TTC549 (cell line): ENCODE data around the gene PTPRN2.

Experiments used
- FAIRE-seq: peaks from 2 replicates; lab custom pipeline; 2012; peaks lifted over from hg19 to GRCh38; lab: Jason Lieb, UNC

PTPRN2 gene

DNA sequence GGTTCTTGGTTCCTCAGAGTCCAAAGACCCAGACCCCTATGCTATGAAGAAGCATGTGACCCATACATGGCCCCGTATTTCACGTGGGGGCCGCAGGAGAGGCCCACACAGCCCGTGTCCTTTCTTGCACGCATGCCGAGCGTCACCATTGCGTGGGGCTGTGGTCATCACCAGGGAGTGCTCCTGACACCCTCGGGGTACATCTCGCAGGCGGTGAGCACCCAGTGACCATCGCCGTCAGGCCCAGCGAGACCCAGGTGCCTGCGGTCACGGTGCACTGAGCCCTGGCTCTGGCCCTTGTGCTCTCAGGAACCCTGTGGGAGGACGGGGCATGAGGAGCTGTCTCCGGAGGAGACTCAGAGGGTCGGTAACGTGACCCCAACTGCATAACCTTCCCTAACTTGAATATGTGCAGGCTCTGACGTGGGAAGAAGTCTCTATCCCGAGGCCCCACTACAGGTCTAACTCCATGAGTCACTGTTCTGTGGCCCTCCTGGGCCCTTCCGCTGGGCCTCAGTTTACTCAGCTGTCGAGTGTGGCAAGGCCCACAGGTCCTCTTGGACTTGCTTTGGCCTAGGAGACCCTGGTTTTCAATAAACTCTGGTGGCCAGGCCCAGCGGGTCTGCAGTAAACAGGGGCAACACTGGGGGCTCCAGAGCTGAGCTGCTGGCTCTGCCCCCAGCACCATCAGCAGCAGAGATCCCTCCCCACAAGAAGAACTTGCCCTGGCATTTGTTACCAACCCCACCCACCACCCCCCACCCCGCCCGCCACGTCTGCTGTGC, 503.9 kb downstream of the PTPRN2 start:
- no peak for FAIRE-seq

- no peak for FAIRE-seq
Measured at GRCh38 chr7:158082761-158083160, 504.9 kb downstream of the PTPRN2 start.

DNA sequence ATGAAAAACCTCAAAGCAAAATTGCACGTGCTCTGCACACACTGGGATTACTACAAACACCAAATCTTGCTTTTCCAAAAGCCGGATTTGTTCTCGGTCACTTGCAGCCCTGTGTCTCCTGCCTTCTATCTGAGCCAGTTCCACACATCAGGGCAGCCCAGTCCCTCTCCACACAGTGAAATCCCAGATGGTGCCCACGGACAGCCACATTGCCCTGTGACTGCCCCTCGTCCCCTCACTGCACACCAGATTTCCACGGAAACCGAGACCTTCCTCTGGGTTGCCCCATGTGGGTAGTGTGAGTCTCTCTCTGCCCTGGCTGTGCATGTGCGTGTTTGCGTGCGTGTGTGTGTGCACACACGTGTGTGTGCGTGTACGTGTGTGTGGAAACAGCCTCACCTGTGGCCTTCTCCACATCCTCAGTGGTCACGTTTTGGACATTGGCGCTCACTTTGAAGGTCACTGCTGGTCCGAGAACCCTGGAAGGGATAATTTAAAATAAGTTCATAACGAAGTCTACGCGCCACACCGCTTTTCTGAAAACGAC, 506.7 kb downstream of the PTPRN2 start:
- no peak for FAIRE-seq

DNA sequence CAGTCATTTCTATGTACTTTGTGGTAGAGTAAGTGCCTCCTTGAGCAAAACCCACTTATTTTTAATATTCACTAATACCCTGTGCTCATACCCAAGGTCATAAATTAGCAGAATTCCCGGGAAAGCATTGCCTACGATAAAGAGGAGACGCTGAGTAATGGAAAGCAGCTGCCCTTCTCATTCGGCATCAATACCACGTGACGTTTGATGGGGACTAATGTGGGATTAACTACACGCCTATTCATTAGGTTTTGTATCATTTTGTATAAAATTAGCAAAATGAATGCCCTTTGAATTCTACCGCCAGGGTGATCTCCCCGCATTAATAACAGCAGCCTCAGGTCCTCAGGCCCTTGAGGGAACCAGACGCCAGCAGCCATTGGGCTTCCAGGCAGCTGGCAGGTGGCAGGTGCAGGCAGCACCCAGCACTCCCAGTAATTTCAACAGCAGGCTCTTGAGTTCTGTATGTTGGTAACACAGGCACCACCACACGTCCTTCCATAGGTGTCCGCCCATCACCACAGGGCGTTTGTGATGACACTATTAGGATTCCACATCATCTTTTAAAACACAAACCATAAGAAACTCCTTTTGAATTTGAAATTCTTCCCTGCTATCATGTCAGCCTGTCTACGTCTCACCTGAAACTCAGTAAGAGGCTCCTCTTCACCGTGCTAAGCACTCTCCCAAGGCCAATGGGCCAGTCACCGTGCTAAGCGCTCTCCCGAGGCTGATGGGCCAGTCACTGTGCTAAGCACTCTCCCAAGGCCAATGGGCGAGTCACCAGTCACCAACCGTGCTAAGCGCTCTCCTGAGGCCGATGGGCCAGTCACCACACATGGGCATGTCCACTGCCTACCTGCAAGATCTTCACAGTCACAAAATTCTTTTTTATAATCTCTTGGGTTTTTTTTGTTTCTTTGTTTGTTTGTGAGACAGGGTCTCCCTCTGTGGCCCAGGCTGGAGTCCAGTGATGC, 509.4 kb downstream of the PTPRN2 start:
- FAIRE-seq = no peak

DNA sequence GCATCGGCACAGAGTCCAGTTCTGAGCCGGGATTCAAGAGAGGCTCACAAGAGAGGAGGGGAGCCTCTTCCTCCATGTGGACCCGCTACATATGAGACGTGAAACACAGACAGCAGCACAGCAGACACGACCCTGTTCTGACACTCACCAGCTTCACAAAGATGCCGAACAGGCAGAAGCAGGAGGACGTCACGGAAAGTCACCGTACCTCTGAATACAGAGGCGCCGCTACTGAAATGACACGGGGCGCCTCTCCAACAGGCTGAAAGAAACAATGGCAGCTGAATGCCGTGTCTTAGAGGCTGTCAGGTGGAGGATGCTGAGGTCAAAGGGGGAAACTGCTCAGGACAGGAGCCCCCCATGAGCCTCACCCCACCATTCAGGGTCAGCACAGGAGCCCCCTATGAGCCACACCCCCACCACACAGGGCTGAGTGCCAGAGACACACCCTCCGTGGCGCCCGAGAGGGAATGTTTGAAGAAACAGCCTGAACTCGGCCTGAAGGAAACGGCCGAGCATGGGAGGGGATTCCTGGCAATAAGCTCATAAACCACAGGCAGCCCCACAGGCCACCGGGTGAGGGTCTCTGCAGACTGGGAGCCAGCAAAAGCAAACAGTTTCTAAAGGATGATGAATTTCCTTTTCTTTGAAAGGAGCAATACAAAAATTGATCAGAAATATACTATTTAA, 510.3 kb downstream of the PTPRN2 start:
- FAIRE-seq = no peak

DNA sequence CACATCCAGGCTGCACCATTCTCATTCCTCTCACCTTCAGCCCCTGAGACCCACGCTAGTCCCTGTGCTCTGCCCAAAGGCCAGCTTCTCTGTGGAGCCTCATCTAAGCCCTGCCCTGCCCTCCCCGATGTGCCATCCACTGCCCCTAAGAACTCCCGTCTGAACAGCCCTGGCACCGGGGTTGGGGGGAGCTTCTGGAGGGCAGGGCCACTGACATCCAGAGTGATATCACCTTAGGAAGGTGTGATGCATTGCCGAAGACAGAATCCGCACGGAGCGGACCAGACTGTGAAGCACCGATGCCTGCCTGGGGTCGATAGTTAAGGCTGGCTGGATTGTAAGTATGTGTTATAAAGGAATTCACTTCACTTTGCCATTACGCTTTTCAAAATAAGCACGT, 511.0 kb downstream of the PTPRN2 start:
- no peak for FAIRE-seq

- no peak for FAIRE-seq
Measured at GRCh38 chr7:158076215-158076614, 511.4 kb downstream of the PTPRN2 start.

DNA sequence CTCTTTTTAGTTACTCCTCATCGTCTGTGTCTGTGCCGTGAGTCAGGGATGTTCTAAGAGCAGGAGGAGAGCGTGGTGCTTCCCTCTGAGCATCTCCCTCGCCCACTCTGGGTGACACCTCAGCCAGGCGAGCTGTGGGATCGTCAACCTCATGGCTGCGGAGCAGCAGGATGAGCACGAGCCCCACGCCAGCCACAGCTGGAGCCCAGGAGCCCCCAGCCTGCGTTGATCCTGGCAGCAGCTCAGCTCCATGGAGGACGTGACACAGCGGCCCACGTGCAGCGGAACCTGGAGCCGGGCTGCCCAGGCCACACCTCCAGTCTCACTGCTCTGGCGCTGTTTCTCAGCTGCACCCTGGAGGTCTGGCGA, 512.0 kb downstream of the PTPRN2 start:
- FAIRE-seq = no peak

DNA sequence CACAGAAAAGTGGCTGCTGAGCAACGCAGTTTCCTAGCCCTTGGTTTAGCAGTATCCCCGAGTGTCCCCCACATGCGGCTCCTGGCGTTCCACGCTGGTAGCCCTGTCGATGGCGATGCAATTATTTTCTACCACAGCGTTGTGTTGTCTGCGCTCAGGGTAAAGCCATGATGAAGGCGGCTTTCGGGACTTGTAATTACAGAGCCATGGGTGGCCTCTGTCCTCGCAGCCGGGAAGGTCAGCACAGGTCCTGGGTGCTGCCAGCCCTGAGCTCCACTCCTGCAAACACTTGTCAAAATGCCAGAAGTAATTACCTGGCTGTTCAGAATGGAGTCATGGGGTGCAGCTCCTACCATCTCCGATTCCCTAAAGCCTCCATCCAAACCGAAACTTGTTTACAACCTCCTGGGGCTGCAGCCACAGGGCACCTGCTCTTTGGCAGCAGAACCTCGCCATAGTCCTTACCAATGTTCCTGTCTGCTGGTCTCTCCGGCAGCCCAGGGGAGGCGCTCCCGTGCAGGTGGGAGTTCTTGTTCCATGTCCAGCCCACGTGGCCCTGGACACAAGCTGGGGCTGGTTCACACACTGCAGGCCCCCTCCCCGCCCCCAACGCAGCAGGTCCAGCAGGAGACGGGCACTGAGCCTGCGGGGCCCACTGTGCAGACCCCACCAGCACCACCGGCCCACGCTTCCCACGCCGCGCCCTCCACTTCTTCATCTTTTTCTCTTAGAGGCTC, 512.6 kb downstream of the PTPRN2 start:
- no peak for FAIRE-seq

- no peak for FAIRE-seq
Measured at GRCh38 chr7:158073845-158074840, 513.5 kb downstream of the PTPRN2 start.

GRCh38 chr7:158072991-158073730, 514.5 kb downstream of the PTPRN2 start:
- no peak for FAIRE-seq

DNA sequence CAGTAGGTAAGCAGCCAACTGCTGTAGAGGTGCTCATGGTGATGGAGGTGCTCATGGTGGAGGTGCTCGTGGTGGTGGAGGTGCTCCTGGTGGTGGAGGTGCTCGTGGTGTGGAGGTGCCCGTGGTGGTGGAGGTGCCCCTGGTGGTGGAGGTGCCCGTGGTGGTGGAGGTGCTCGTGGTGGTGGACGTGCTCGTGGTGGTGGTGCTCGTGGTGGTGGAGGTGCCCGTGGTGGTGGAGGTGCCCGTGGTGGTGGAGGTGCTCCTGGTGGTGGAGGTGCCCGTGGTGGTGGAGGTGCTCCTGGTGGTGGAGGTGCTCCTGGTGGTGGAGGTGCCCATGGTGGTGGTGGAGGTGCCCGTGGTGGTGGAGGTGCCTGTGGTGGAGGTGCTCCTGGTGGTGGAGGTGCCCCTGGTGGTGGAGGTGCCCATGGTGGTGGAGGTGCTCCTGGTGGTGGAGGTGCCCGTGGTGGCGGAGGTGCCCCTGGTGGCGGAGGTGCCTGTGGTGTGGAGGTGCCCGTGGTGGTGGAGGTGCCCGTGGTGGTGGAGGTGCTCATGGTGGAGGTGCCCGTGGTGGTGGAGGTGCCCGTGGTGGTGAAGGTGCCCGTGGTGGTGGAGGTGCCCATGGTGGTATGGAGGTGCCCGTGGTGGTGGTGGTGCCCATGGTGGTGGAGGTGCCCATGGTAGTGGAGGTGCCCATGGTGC, 517.3 kb downstream of the PTPRN2 start:
- FAIRE-seq = no peak

DNA sequence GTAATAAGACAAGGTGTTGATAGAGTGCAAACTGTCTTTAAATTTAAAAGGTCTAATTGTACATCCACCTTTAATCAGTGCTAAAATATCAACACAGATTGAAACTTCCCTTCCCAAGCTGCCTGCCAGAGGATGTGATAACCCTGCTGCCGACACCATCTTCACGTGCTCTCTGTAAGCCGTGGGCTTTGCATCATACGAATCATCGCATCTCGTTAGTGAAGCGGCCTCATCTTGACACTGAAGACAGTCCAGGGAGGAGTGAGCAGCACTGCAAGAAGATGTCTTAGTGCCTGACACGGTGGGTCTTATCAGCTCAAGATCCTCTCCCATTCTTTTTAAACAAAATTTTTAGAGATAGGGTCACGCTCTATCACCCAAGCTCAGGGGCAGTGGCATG, 518.8 kb downstream of the PTPRN2 start:
- no peak for FAIRE-seq

GRCh38 chr7:158067931-158068482, 519.6 kb downstream of the PTPRN2 start:
- no peak for FAIRE-seq

DNA sequence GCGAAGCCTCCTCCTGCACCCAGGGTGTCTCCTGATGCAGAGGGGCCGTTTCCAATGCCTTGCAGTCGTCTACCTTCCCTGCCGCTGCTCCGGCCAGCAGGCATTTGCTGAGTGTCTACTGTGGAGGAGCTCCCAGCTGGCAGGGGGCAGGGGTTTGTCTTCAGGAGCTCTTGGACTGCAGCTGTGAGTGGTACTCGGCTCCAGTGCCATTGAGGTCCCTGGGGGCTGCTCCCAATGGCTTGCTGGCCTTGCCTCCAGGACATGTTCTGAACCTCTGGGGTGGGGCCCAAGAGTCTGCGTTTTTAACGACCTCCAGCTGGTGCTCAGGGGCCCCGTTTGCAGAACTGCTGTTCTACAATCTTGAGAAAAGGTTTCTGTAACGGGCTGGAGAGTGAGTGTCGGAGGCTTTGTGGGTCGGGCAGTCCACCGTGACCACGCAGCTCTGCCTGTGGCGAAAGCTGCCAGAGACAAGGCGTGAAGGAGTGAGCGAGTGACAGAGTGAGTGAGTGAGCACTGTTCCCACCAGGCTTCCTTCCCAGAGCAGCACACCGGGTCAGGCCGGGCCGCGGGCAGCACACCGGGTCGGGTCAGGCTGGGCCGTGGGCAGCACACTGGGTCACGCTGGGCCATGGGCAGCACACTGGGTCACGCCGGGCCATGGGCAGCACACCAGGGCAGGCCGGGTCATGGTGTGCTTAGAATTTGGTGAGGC, 520.2 kb downstream of the PTPRN2 start:
- no peak for FAIRE-seq

DNA sequence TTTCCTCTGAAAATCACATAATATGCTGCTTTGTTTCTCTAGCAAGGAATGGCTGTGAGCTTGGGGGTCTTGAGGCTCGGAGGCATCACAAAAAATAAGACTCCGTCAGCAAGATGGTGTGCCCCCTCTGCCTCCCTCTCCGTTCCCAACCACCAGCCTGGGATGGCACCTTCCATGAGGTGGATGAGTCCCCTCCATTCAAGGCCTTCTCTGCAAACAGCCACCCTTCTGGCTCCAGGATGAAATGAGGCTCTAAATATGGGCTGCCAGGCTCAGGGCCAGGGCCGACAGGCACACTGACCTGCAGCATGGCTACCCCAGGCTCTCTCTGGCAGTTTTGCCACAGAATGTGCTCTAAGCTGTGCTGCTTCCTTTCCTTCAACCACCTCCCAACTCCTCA, 521.5 kb downstream of the PTPRN2 start:
- no peak for FAIRE-seq

- FAIRE-seq = no peak
Measured at GRCh38 chr7:158065340-158065739, 522.3 kb downstream of the PTPRN2 start.

- no peak for FAIRE-seq
Measured at GRCh38 chr7:158064631-158065030, 523.0 kb downstream of the PTPRN2 start.
